ENCODE measurements around the gene BRSK2.
"Not testable (repeated sequence)": the region's sequence is repeated elsewhere in the genome, so short reads cannot be mapped to it uniquely, and the experiment has no call there.

Gene BRSK2

GRCh38 chr11:1409852-1410125 is 20.1 kb downstream of the BRSK2 start:
- not testable (repeated sequence) for DNase-seq (ENCODE audit: low spot score)

GRCh38 chr11:1410366-1411291 is 20.9 kb downstream of the BRSK2 start:
- DNase-seq (ENCODE audit: low spot score) = no peak

- DNase-seq (ENCODE audit: low spot score) = no peak
Measured at GRCh38 chr11:1411301-1411700, 21.6 kb downstream of the BRSK2 start.

- not testable (repeated sequence) for DNase-seq (ENCODE audit: low spot score)
Measured at GRCh38 chr11:1411739-1412138, 22.0 kb downstream of the BRSK2 start.

GRCh38 chr11:1412377-1413095 is 22.8 kb downstream of the BRSK2 start:
- no peak for DNase-seq (ENCODE audit: low spot score)

GRCh38 chr11:1414650-1415049 is 24.9 kb downstream of the BRSK2 start:
- no peak for DNase-seq (ENCODE audit: low spot score)

GRCh38 chr11:1415631-1416030 is 25.9 kb downstream of the BRSK2 start:
- no peak for DNase-seq (ENCODE audit: low spot score)

GRCh38 chr11:1418192-1418795 is 28.6 kb downstream of the BRSK2 start:
- DNase-seq (ENCODE audit: low spot score) = not testable (repeated sequence)

GRCh38 chr11:1419811-1420210 is 30.1 kb downstream of the BRSK2 start:
- DNase-seq (ENCODE audit: low spot score) = no peak

GRCh38 chr11:1421291-1421690 is 31.6 kb downstream of the BRSK2 start:
- DNase-seq (ENCODE audit: low spot score) = no peak

- no peak for DNase-seq (ENCODE audit: low spot score)
Measured at GRCh38 chr11:1422481-1422880, 32.7 kb downstream of the BRSK2 start.

- DNase-seq (ENCODE audit: low spot score) = no peak
Measured at GRCh38 chr11:1422981-1423380, 33.2 kb downstream of the BRSK2 start.

GRCh38 chr11:1423406-1423805 is 33.7 kb downstream of the BRSK2 start:
- DNase-seq (ENCODE audit: low spot score) = not testable (repeated sequence)

- DNase-seq (ENCODE audit: low spot score) = no peak
Measured at GRCh38 chr11:1425006-1425405, 35.3 kb downstream of the BRSK2 start.

GRCh38 chr11:1425439-1425838 is 35.7 kb downstream of the BRSK2 start:
- no peak for DNase-seq (ENCODE audit: low spot score)

- no peak for DNase-seq (ENCODE audit: low spot score)
Measured at GRCh38 chr11:1428762-1429316, 39.1 kb downstream of the BRSK2 start.

- no peak for DNase-seq (ENCODE audit: low spot score)
Measured at GRCh38 chr11:1433568-1433967, 43.8 kb downstream of the BRSK2 start.

GRCh38 chr11:1433977-1434640 is 44.4 kb downstream of the BRSK2 start:
- no peak for DNase-seq (ENCODE audit: low spot score)

GRCh38 chr11:1435479-1435819 is 45.7 kb downstream of the BRSK2 start:
- not testable (repeated sequence) for DNase-seq (ENCODE audit: low spot score)

GRCh38 chr11:1435820-1436467 is 46.2 kb downstream of the BRSK2 start:
- DNase-seq (ENCODE audit: low spot score) = no peak

GRCh38 chr11:1436468-1437039 is 46.8 kb downstream of the BRSK2 start:
- no peak for DNase-seq (ENCODE audit: low spot score)

Data from globus pallidus (tissue), 1 donor.